Activated gamma-delta T cell treated with Interleukin-2 at 50 U/mL for 16 hours (primary cell): ENCODE measurements around the gene RING1.
"Not testable (repeated sequence)": the region's sequence is repeated elsewhere in the genome, so short reads cannot be mapped to it uniquely, and the experiment has no call there.

Source experiments
- DNase-seq: peaks from one replicate; pipeline ENCODE4 v3.0.0-alpha.2; 2020

The RING1 gene

DNA sequence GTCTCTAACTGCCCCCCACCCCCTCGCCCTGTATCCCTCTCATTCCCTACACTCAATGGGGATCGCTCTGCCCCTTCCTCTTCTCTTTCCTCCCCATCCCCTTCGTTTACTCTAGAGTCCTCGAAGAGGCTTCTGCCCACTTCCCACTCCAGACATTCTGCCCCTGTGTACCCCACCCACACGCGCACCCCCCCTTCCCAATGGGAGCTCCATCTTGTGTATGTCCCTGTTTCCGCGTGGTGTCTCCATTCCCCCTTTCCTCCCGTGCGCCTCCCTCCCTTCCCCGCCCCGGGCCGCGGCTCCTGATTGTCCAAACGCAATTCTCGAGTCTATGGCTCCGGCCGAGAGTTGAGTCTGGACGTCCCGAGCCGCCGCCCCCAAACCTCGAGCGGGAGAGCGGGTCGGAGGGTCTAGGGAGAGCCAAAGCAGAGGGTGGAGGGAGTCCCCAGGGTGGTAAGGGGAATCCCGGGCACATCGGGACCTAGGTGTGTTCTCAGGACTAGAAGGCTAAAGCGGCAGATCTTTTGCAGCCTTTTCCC is 679 bp upstream of the RING1 start:
- no peak for DNase-seq

DNA sequence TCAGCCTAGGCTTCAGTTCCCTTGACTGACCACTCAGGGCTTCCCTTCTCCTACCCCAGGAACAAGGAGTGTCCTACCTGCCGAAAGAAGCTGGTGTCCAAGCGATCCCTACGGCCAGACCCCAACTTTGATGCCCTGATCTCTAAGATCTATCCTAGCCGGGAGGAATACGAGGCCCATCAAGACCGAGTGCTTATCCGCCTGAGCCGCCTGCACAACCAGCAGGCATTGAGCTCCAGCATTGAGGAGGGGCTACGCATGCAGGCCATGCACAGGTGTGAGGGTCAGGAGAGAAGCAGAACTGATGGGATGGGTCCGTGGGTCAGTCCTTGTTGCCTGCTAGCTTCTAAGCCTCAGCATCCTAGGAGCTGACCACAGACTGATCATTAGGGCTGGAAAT is 1.6 kb downstream of the RING1 start:
- no peak for DNase-seq

DNA sequence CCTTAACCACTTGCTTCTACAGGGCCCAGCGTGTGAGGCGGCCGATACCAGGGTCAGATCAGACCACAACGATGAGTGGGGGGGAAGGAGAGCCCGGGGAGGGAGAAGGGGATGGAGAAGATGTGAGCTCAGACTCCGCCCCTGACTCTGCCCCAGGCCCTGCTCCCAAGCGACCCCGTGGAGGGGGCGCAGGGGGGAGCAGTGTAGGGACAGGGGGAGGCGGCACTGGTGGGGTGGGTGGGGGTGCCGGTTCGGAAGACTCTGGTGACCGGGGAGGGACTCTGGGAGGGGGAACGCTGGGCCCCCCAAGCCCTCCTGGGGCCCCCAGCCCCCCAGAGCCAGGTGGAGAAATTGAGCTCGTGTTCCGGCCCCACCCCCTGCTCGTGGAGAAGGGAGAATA is 2.8 kb downstream of the RING1 start:
- DNase-seq, result no peak

DNA sequence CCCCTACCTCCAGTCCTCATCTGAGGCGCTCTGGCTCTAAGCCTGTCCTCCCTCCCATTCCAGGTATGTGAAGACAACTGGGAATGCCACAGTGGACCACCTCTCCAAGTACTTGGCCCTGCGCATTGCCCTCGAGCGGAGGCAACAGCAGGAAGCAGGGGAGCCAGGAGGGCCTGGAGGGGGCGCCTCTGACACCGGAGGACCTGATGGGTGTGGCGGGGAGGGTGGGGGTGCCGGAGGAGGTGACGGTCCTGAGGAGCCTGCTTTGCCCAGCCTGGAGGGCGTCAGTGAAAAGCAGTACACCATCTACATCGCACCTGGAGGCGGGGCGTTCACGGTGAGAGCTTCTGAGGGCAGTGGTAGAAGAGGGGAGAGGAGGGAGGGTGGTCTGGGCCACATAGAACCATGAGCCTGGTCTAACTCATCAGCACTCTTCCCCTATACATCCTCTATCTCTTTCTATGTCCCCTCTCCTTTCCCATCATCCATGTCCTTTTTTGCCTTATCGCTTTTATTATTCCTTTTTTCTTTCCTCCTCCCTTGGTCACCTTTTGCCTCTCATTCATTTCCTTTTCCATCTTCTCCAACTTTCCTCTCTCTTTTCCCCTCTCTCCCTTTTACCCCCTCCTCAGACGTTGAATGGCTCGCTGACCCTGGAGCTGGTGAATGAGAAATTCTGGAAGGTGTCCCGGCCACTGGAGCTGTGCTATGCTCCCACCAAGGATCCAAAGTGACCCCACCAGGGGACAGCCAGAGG is 3.5 kb downstream of the RING1 start:
- DNase-seq, result no peak

DNA sequence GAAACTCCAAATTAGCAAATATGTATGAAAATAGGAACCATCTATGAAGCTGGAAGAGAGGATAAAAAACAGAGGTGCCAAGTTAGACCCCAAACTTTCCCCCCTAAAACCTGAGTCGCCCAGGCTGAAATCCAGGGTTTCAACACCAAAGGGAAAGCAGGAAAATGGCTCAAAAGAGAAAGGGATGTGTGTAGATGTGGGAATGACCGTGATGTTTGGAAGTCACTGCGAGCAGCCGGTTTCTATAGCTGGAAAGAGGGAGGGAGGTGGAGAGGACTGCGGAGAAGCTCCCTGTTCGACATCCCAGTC is 4.5 kb downstream of the RING1 start:
- DNase-seq, result no peak

DNA sequence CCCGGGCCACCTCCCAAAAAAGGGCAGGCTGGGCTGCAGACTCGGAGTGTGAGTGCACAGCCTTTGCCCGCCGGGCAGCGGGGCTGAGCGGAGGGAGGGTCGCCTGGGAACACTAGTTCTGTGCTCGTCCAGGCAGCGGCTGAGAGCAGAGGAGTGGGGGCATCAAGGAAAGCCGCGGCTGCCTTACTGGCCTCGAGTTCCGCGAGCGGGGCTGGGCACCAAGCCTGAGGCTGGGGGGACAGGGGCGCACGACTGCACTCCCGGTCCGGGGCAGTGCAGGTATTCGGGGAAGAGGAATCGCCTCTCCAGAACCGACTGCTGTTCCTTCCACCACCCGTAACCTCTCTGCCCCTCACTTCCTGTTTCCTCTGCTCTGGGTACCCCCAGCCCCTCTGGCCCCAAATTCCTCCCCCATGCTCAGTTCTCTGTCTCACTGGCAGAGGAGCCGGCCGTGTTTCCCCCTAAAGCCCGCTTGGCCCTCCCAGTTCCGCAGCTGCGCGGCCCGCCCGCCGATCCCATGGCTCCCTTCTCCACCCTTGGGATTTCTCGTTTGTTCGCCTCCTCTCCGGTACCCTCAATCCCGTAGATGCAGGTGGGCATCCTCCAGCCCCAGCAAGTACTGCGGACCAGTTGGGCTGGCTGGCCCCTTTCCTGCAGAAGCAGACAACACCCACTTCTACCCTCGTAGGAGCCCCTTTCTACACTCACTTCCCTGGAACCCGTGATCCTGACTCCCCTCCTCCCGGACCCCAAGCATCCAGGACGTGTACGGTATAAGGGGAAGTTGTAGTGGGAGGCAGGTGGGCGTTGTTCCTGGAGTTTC is 5.1 kb downstream of the RING1 start:
- no peak for DNase-seq

DNA sequence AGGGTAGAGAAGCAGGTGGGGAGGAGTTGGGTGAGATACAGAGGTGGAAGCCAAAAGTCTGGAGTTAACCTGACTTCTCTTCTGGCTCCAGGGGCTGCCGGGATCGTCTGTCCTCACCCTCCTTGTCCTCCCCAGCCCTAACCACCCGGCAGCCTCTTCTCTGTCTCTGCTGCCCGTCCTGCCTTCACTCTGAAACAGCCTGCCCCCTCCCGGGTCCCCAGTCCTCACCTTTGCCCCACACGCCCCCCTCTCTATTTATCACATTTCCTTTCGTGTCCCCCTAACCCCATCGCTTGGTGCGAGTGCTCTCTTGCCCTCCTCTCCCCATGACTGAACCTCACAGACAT is 5.7 kb downstream of the RING1 start:
- no peak for DNase-seq

DNA sequence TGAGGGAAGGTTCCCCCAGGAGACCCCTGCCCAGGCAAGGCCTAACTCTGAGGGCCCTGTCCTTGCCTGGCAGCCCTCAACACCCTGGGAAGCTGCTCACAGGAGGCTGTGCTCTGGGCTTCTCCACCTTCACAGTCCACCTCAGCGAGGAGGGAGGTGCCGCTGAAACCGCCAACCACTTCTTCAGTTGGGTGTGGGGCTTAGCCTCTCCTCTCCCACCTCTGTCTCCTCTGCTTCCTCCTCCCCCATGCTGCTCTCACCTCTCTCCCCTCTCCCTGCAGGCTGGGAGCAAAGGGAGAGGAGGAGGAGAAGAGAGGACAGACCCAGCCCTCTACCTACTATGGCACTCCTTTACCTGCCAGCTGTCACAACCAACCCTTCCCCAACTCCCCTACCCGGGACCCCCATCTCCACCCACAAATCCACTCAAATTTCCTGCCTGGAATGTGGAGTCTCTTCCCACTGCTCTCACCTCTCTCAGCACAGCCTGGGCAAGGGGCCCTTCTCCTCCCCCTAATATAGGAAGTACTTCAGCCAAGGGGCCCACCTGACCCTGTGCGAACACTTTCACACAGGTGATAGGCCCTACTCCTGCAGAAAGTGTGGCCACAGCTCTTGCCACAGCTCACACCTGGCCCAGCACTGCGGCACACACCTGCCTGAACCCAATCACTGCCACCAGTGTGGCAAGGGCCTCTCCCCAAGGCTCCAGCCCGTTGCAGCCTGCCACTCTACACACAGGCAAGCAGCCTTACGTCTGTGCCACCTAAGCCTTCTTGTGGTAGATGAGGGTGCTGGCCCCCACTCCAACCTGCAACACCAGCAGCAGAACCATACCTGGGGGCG is 7.2 kb downstream of the RING1 start:
- DNase-seq, result no peak

DNA sequence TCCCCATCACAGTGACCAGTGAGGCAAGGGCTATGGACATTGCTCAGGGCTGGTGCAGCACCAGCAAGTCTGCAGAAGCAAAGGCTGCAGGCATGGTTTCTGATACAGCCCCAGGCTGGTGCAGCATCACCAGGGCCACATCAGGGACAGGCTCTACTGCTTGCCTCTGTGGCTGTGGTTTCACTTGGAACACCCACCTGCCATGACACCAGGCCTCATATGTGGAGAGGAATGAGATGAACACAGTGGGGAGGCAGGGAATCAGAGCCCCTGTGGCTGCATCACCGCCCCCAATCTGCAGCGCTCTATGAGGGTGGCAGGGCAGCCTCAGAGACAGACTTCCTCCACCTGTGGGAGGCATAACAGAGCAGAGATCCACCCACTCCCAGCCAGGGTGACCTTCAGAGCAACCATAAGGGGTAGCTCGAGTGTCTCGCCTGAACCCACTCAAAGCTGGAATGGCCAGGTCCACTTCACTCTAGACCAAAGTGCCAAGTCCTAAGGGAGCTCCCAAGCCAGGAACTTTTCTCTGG is 7.9 kb downstream of the RING1 start:
- DNase-seq, result no peak

DNA sequence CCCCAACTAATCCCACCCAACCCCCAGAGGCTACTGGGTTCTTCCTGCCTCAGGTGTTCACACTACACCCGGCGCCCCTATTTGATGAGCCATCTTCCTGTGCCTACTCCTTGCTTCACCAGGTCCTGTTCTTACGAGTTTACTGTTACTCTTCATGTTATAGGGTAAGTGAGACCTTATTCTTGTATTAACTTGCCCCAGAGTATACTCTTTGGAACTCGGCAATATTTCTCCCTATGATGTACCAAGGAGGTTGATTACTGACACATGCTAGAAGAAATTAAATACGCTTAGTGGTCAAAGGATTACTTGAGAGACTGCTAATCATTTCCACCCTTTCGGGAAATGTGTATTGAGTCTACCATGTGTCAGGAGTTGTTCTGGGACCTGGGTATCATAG is 8.9 kb downstream of the RING1 start:
- no peak for DNase-seq

DNA sequence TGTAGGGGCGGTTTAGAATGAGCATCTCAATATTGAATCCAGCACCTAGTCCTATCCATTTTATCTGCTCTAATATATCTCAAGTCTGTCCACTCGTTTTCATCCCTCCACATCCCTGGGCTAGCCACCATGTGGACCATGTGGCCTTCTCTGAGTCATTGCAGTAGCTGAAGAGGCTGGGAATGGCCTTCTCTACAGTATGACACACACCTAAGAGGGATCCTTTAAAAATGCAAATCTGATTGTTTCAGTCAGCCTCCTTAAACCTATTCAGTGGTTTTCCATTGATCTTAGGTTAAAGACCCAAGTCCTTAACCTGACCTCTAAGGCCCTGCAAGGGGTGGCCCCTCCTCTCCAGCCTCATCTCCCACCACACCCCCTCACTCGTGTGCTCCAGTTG is 9.4 kb downstream of the RING1 start:
- no peak for DNase-seq

DNA sequence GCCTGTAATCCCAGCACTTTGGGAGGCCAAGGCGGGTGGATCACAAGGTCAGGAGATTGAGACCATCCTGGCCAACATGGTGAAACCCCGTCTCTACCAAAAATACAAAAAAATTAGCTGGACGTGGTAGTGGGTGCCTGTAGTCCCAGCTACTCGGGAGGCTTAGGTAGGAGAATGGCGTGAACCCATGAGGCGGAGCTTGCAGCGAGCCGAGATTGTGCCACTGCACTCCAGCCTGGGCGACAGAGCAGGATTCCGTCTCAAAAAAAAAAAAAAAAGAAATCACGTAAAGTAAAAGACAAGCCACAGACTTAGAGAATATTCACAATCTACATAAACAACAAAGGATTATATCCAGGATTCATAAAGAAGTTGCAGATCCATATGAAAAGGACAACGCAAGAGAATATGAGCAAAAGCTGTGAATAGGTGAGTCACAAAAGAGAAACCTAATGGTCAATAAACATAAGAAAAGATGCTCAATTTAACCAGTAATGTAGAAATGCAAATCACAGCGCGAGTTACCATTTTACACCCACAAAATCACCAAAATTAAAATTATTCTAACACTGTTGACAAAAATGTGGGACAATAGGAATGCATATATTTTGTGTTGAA is 18.3 kb downstream of the RING1 start:
- DNase-seq, result not testable (repeated sequence)

DNA sequence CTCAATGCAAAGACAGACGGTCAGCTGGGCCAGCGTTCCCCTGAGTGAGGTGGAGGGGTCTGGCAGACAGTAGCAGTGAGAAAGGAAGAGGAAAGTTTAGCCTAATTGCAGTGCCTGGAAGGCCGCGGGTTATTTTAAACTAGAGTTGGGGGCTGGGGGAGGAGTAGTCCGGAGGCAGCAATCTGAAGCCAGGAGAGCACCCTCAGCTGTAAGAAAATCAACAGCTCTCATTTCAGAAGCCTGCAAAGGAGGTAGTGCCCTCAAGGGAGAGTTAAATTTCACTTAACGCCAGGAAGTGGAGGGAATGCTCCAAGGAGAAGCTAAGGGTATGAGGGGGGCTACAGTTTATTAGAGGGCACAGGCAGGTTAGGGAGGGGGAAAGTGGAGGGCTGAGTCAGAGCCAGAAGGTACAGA is 26.9 kb downstream of the RING1 start:
- no peak for DNase-seq

DNA sequence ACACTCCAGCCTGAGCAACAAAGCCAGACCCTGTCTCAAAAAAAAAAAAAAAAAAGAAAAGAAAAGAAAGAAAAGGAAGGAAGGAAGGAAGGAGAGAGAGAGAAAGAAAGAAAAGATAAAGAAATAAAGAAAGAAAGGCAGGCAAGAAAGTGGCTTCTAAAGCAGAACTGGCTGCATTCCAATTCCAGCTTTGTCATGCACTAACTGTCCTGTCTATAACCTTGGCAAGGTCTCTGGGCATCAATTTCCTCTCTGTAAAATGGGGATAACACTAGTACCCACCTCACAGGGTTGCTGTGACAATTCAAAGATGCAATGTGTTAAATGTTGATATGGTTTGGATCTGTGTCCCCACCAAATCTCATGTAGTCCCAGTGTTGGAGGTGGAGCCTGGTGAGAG is 28.0 kb downstream of the RING1 start:
- no peak for DNase-seq

DNA sequence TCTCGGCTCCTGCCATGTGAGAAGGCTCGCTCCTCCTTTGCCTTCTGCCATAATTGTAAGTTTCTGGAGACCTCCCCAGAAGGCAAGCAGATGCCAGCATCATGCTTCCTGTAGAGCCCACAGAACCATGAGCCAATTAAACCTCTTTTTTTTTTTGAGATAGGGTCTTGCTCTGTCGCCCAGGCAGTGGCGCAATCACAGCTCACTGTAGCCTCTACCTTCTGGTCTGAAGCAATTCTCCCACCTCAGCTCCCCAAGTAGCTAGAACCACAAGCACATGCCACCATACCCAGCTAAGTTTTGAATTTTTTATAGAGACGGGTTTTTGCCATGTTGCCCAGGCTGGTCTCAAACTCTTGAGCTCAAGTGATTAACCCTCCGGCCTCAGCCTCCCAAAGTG is 28.6 kb downstream of the RING1 start:
- no peak for DNase-seq

DNA sequence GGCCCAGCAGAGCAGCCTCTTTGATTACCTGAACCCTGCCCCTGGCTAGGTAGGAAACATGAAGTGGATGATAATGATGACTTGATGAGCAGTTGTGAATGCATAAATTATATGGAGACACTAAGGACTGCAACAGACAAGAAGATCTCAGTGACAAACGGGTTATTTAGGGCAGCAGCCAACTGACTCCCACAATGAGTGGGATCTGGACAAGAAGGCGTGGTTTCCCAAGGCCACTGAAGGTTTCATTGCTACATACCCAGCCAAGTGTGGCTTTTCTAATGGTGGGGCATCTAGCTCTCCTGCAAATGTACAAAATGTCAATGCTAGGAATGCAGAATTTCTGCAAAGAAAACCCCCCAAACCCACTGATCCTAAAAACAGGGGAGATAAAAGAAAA is 29.4 kb downstream of the RING1 start:
- no peak for DNase-seq

DNA sequence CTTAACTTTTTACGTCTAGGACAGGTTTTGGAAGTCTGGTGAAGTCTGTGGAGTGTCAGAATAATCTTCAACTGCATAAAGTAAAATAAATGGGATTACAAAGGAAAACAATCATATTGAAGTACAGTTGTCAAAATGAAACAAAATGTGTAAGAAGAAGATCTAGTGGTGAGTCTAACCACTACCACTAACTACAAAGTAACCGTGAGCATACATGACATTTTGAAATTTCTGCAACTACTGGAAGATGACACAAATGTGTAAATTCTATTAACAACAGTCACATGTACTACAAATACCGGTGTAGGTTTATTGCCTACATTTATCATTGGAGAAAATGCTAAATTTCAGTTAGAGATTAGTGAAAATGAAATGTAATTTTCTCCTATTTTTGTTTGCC is 33.7 kb downstream of the RING1 start:
- DNase-seq, result no peak

DNA sequence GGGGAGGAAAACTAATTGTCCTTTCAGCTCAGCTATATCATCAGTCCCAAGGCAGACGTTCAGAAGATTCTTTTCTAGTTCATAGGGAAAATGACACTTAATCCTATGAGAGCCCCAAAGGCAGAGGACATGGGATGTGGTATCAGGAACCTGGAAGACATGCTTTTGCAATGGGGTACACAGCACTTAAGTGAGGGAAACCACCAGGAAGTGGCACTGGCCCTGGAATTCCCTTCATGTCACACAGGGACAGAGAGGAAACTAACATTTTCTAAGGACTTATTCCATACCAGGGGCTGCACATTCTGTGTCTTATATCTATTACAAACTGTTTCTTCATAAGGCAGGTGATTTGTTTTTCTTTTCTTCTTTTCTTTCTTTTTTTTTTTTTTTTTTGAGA is 35.2 kb downstream of the RING1 start:
- no peak for DNase-seq

DNA sequence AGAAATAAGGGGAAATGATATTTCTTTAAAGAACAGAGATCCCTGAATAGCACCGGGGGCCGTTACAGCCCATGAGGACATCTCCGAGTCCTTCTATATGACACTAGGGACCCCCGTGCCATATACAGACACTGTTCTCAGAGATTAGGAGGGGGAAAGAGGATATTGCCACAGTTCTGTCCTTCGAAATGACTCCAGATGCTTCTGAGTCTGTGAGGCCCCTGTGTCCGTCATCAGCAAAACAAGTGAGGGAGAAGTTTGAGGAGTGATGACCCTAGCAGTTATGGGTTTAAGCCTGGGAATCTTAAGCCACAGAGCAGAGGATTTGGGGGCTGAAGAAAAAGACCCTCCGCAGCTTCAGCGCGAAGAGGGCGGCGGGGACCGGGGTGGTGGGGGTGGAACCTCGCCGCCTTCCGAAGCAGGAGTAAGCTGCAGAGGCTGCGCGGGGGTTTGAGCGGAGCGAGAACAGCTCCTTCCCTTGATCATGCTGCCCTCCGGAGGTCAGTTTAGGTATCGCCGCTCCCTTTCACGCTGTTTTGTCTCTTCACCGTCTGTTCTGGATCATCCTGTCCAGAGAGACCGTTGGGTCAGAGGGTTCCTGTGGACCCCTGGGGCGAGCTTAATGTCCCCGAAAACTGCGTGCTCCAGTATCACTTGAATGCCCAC is 39.8 kb downstream of the RING1 start:
- DNase-seq, result peak; percentile 93

DNA sequence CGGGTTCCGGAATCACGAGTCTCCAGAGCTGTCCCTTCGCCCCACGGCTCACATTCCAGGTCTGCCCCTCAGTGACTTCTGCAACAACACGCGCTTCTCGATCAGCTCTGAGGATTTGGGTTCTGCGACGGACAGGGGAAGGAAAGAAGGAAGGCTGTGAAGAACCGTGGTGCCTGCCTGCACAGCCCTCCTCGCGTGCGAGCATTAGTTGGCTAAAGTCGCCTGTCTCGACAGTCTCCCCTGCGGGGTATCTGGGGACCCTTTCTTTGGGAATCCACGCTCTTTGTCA is 40.3 kb downstream of the RING1 start:
- no peak for DNase-seq

DNA sequence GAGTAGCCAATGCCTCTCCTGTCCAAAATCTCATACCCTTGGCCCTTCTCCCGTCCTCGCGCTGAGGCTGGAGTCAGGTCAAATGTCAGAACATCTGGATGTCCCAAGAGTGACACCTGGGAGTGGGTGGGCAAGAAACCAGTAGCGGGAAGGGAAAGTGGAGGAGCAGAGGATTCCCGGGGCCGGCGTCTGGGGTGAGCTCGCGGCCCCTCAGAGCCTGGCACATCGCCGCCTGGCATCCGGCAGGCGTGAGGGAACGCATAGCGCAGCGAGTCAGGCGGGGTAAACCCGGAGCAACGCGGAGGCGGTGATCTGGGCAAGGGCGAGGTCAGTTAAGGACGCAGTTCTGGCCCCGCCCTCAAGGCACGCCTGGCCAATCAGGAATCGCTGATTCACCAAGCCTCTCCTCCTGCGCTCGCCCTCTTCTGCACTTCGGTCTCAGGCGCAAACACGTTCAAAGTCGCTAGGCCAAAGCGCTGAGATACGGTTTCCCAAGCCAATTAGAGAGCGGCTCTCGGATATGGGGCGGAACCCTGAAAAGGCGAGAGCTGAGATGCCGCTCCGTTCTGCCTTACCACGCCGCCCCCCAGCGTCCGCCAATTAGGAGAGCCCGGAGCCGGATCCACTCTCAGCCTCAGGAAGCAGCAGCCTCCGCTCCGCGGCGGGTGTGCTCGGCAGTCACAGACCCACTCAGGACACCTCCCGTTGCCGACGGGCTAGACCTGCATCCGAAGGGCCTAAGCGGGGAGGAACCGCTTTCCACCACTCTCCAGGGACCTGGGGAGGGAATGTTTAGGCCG is 40.8 kb downstream of the RING1 start:
- DNase-seq, result peak; percentile 94
